IMR-90 (cell line): Measurements from ENCODE around the gene MATK. TPM values are rescaled to one million over a fixed set of nuclear protein-coding genes. Genes with fewer than 3 reads are reported as not detected.
"Not testable (repeated sequence)": the region's sequence is repeated elsewhere in the genome, so short reads cannot be mapped to it uniquely, and the experiment has no call there.

Source experiments
- ATAC-seq: fragments of 200-7000 bp; cut with Tn5 transposase; 2 replicates; pipeline ENCODE4 v1.9.1; 2020; ENCODE audit warnings: low read depth, mild to moderate bottlenecking, moderate library complexity
- BruUV-seq: library from RNA; stranded (reverse); fragments of 400-500 nt; replicated peaks from 2 replicates; lab custom pipeline; 2021; lab: Mats Ljungman, UMichigan
- CTCF ChIA-PET: fragments of 300-600 bp; formaldehyde crosslinking; extraction: SDS; loops from one replicate; lab custom pipeline; 2021; ENCODE audit warnings: antibody characterized with exemption; lab: Yijun Ruan, JAX
- POLR2A ChIA-PET: fragments of 300-600 bp; sonication (Branson Sonifier 250); formaldehyde crosslinking; loops from one replicate; lab custom pipeline; 2022; ENCODE audit warnings: antibody characterized with exemption; ENCODE audit not compliant: unreplicated experiment; lab: Charles Lee
- DNase-seq: peaks from one replicate; pipeline ENCODE4 v3.0.0; 2013
- H2AFZ ChIP-seq: replicated peaks from 2 replicates; pipeline ENCODE3; 2013; ENCODE audit warnings: low read length, mild to moderate bottlenecking; ENCODE audit not compliant: poor library complexity
- H2AK5ac ChIP-seq: 2 replicates; pipeline ENCODE4 v1.6.1; 2013; ENCODE audit warnings: low read depth, low read length, inconsistent platforms
- H2AK9ac ChIP-seq: replicated peaks from 2 replicates; pipeline ENCODE3; 2013; ENCODE audit warnings: mild to moderate bottlenecking, low read depth, low read length, moderate library complexity; ENCODE audit not compliant: poor library complexity
- H2BK120ac ChIP-seq: 2 replicates; pipeline ENCODE4 v1.6.1; 2013; ENCODE audit warnings: low read depth, low read length, inconsistent platforms
- H2BK15ac ChIP-seq: 3 replicates; pipeline ENCODE4 v1.6.1; 2013; ENCODE audit warnings: low read depth, low read length, inconsistent platforms
- H2BK20ac ChIP-seq: 2 replicates; pipeline ENCODE4 v1.6.1; 2013; ENCODE audit warnings: low read depth, mild to moderate bottlenecking, inconsistent platforms, low read length, moderate library complexity
- H2BK5ac ChIP-seq: 2 replicates; pipeline ENCODE4 v1.6.1; 2013; ENCODE audit warnings: mild to moderate bottlenecking, low read depth, low read length, inconsistent platforms; ENCODE audit not compliant: poor library complexity, severe bottlenecking
- H3K14ac ChIP-seq: replicated peaks from 2 replicates; pipeline ENCODE4 v1.6.1; 2013; ENCODE audit warnings: low read depth, low read length, inconsistent platforms
- H3K18ac ChIP-seq: 2 replicates; pipeline ENCODE4 v1.6.1; 2013; ENCODE audit warnings: low read depth, low read length, control low read depth
- H3K23ac ChIP-seq: 2 replicates; pipeline ENCODE4 v1.6.1; 2013; ENCODE audit warnings: low read depth, low read length, inconsistent platforms
- H3K27ac ChIP-seq: 2 replicates; pipeline ENCODE4 v1.5.1; 2013; ENCODE audit warnings: mild to moderate bottlenecking, control low read depth, low read length; ENCODE audit not compliant: insufficient read depth
- H3K27me3 ChIP-seq: 2 replicates; pipeline ENCODE4 v1.6.1; 2013; ENCODE audit warnings: low read length; ENCODE audit not compliant: control insufficient read depth, insufficient read depth
- H3K36me3 ChIP-seq: 2 replicates; pipeline ENCODE4 v1.6.1; 2013; ENCODE audit warnings: low read length, mixed read lengths; ENCODE audit not compliant: control insufficient read depth, insufficient read depth
- H3K4ac ChIP-seq: 2 replicates; pipeline ENCODE4 v1.6.1; 2013; ENCODE audit warnings: low read depth, low read length, inconsistent platforms
- H3K4me1 ChIP-seq: 2 replicates; pipeline ENCODE4 v1.6.1; 2013; ENCODE audit warnings: low read length, mixed read lengths; ENCODE audit not compliant: control insufficient read depth, insufficient read depth
- H3K4me2 ChIP-seq: 2 replicates; pipeline ENCODE4 v1.6.1; 2013; ENCODE audit warnings: low read depth, mild to moderate bottlenecking, control low read depth, low read length, moderate library complexity
- H3K4me3 ChIP-seq: 2 replicates; pipeline ENCODE4 v1.5.1; 2013; ENCODE audit warnings: low read depth, mild to moderate bottlenecking, control low read depth, low read length, moderate library complexity; ENCODE audit not compliant: insufficient read depth
- H3K56ac ChIP-seq: 2 replicates; pipeline ENCODE4 v1.6.1; 2013; ENCODE audit warnings: low read length, inconsistent platforms; ENCODE audit not compliant: insufficient read depth; ENCODE audit errors: extremely low read depth
- H3K79me1 ChIP-seq, 2 experiments: 2 replicates each; pipeline ENCODE4 v1.6.1; 2013; ENCODE audit warnings: low read length in 2 of 2, inconsistent platforms in 1 of 2, low read depth in 1 of 2
- H3K9ac ChIP-seq: 2 replicates; pipeline ENCODE4 v1.6.1; 2013; ENCODE audit warnings: low read depth, low read length, control low read depth
- H3K9me1 ChIP-seq: 2 replicates; pipeline ENCODE4 v1.6.1; 2013; ENCODE audit warnings: low read length, inconsistent platforms; ENCODE audit not compliant: insufficient read depth
- H3K9me3 ChIP-seq: 2 replicates; pipeline ENCODE4 v1.6.1; 2013; ENCODE audit warnings: low read length; ENCODE audit not compliant: control insufficient read depth, insufficient read depth
- H4K20me1 ChIP-seq: 2 replicates; pipeline ENCODE4 v1.6.1; 2013; ENCODE audit warnings: low read length, inconsistent platforms; ENCODE audit not compliant: insufficient read depth
- H4K5ac ChIP-seq: 2 replicates; pipeline ENCODE4 v1.6.1; 2013; ENCODE audit warnings: mild to moderate bottlenecking, low read depth, low read length, control low read depth
- H4K8ac ChIP-seq, 2 experiments: 2 replicates each; pipeline ENCODE4 v1.6.1; 2013; ENCODE audit warnings: low read depth in 2 of 2, low read length in 2 of 2, control low read depth in 1 of 2, inconsistent platforms in 1 of 2
- H4K91ac ChIP-seq: 2 replicates; pipeline ENCODE4 v1.6.1; 2013; ENCODE audit warnings: low read depth, low read length, inconsistent platforms; ENCODE audit not compliant: insufficient read depth
- POLR2A ChIP-seq: IDR thresholded peaks from 2 replicates; pipeline ENCODE4 v1.6.1; 2012; ENCODE audit warnings: mild to moderate bottlenecking, low read depth, low read length
- WGBS, 2 experiments: methylation state at CpG; one replicate each; pipeline versions ENCODE4 v1.1.5 to v1.1.7; 2013; ENCODE audit warnings: missing lambda C conversion rate in 2 of 2; ENCODE audit not compliant: insufficient read length in 1 of 2; ENCODE audit errors: extremely low coverage in 2 of 2; 5-methylcytosine and 5-hydroxymethylcytosine counted together
- dilution Hi-C: fragments of 300-500 bp; cut with HindIII; formaldehyde crosslinking; loops from one replicate; pipeline ENCODE4 v1.14.3; 2018; ENCODE audit warnings: low sequenced_read_pairs; ENCODE audit not compliant: unreplicated experiment
- in situ Hi-C: fragments of 300-500 bp; cut with MboI; formaldehyde crosslinking; loops from 3 replicates; pipeline ENCODE4 v1.14.3; 2019; ENCODE audit warnings: low sequenced_read_pairs, inconsistent platforms, mixed read lengths
- intact Hi-C: fragments of 100-400 bp; cut with micrococcal nuclease; formaldehyde crosslinking; loops from 2 replicates; pipeline ENCODE4 v1.10.0; 2022
- polyA plus RNA-seq, 3 experiments: library from polyadenylated mRNA; depleted of rRNA; stranded (reverse); fragments of >200 nt; gene quantifications; 2 replicates each; pipeline ENCODE4 v1.2.3, GENCODE V29; 2012; ENCODE audit warnings: low replicate concordance in 1 of 3
- total RNA-seq: library from RNA; depleted of rRNA; stranded (reverse); fragments of >200 nt; gene quantifications from 2 replicates; pipeline ENCODE4 v1.2.3, GENCODE V29; 2012
- TF ChIP-seq, protein P1 (sequence below): fragments of 150-350 bp; IDR thresholded peaks from 2 replicates; pipeline ENCODE4 v1.6.1; 2017; ENCODE audit warnings: mild to moderate bottlenecking, antibody characterized with exemption, low read length, low read depth

MATK gene
- total and polyA plus RNA-seq, 2 of the 4 experiments (the other 2 are of a cell fraction) = not detected

DNA sequence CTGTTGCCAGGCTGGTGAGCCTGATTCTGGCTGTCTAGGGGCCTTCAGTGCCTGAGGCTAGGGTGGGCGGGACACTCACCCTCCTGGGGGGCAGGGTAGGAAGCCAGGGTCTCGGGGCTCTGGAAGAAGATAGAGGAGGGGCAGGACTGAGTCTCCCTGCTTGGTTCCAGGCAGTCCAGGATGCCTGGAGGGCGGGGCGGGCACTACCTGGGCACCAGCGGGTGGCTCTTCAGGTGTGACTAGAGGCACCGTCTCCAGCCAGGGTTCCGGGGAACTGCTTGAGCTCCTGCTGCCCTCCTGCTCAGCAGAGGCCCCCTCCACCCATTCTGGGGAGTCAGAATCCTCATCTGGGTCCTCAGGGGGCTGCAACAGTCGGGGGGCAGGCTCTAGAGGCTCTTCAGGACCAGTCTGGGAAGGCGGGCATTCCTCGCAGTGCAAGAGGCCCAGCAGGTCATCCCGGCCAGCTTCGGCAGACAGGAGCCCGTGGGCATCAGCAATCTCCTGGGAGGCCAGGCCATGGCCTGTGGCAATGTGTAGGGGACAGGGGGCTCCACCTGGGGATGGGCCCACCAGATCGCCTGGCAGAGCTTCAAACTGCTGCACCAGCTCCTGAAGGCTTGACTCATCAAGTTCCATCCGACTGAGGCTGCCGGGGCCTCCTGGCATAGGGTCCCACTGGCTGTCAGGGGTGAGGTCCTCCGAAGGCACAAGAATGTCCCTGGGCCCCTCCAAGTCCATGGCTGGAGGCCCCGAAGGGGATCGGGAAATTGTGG lies 26.5 kb downstream of the MATK start:
- H3K56ac ChIP-seq = no peak overlapping the region
- 85% methylated on average over 10 of the region's 19 CpGs; no CpG with 5 or more reads in 1 of the 2 experiments for WGBS, 2 experiments
- no peak overlapping the region for H3K27ac ChIP-seq
- intact Hi-C loops = no loop called here
- no peak overlapping the region for H4K91ac ChIP-seq
- no peaks in the 10 kb centered on the region for H4K20me1 ChIP-seq
- no peak overlapping the region for H2AK9ac ChIP-seq
- H3K18ac ChIP-seq = no peak overlapping the region
- peaks cover 3% of the 10 kb centered on the region; the same call in 1 of the 2 replicates for H3K36me3 ChIP-seq
- no peak overlapping the region for H2BK20ac ChIP-seq
- ChIA-PET POLR2A (no interaction called here), CTCF (no interaction called here)
- H2BK15ac ChIP-seq = no peak overlapping the region
- H3K9me1 ChIP-seq = peaks cover 3% of the 10 kb centered on the region; the same call in 1 of the 2 replicates
- H2BK120ac ChIP-seq = no peak overlapping the region
- in situ Hi-C loops = no loop called here
- H4K5ac ChIP-seq = no peak overlapping the region
- H2BK5ac ChIP-seq = no peak overlapping the region
- no TSS peak for BruUV-seq
- no peak overlapping the region for H3K4ac ChIP-seq
- H3K4me2 ChIP-seq = no peak overlapping the region
- no peak overlapping the region for H3K9ac ChIP-seq
- no peak overlapping the region for H3K4me3 ChIP-seq
- H3K9me3 ChIP-seq = no peaks in the 10 kb centered on the region
- dilution Hi-C loops = no loop called here
- H3K23ac ChIP-seq = no peak overlapping the region
- no peak overlapping the region for H2AK5ac ChIP-seq
- no peaks in the 10 kb centered on the region for H3K27me3 ChIP-seq
- no peak overlapping the region for H3K14ac ChIP-seq
- H3K79me1 ChIP-seq = peaks cover 13 to 30% of the 10 kb centered on the region in 2 experiments
- no peak overlapping the region for H2AFZ ChIP-seq
- H4K8ac ChIP-seq = no peak overlapping the region
- ATAC-seq (no peak), DNase-seq (no peak)
- peaks cover 2% of the 10 kb centered on the region; the same call in 1 of the 2 replicates for H3K4me1 ChIP-seq
- TF ChIP-seq, protein P1, sequence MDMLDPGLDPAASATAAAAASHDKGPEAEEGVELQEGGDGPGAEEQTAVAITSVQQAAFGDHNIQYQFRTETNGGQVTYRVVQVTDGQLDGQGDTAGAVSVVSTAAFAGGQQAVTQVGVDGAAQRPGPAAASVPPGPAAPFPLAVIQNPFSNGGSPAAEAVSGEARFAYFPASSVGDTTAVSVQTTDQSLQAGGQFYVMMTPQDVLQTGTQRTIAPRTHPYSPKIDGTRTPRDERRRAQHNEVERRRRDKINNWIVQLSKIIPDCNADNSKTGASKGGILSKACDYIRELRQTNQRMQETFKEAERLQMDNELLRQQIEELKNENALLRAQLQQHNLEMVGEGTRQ = no peak
- TF ChIP-seq POLR2A = no peak

DNA sequence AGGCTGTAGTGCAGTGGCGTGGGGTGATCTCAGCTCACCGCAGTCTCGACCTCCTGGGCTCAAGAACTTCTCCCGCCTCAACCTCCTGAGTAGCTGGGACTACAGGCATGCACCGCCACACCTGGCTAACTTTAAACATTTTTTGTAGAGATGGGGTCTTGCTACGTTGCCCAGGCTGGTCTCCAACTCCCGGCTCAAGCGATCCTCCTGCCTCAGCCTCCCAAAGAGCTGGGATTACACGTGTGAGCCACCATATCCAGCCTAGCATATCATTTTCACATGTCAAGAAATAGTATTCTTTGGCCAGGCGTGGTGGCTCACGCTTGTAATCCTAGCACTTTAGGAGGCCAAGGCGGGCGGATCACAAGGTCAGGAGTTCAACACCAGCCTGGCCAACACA lies 27.9 kb downstream of the MATK start:
- CTCF ChIA-PET, H2BK5ac ChIP-seq, H3K36me3 ChIP-seq, H3K56ac ChIP-seq, H3K9ac ChIP-seq, H3K9me1 ChIP-seq, ATAC-seq, H2BK120ac ChIP-seq, BruUV-seq, H3K4me2 ChIP-seq, H2AK9ac ChIP-seq, H3K18ac ChIP-seq, H3K4ac ChIP-seq, H2AFZ ChIP-seq, intact Hi-C loops, H4K91ac ChIP-seq, H3K14ac ChIP-seq, dilution Hi-C loops, H2BK20ac ChIP-seq, H4K20me1 ChIP-seq, POLR2A ChIA-PET, H3K4me1 ChIP-seq, in situ Hi-C loops, H3K9me3 ChIP-seq, H3K4me3 ChIP-seq, H2AK5ac ChIP-seq, H3K27me3 ChIP-seq, H2BK15ac ChIP-seq, H4K5ac ChIP-seq, DNase-seq, H3K23ac ChIP-seq, H4K8ac ChIP-seq, H3K27ac ChIP-seq: not testable (repeated sequence)
- 89% methylated on average over 3 of the region's 13 CpGs; no CpG with 5 or more reads in 1 of the 2 experiments for WGBS, 2 experiments
- H3K79me1 ChIP-seq = peaks cover 11 to 27% of the 10 kb centered on the region in 2 experiments
